ENCODE results near the gene NPC1. TPM values are rescaled to one million over a fixed set of nuclear protein-coding genes. Genes with fewer than 3 reads are reported as not detected.

The NPC1 gene
- total and polyA plus RNA-seq, 4 donors, result 9.5 to 46.7 (median 27.3) TPM

GRCh38 chr18:23531912-23532311 lies 54.4 kb downstream of the NPC1 start:
- H3K9ac ChIP-seq (ENCODE audit: low read depth in 1 of 2, low read length in 2 of 2), result no peak overlapping the region
- no peak overlapping the region for H3K4me3 ChIP-seq (ENCODE audit: low read depth in 1 of 3, low read length in 3 of 3)
- DNase-seq (ENCODE audit: low spot score), result no peak
- peaks cover 0 to 3% (median 0%) of the 10 kb centered on the region in 4 donors for H3K4me1 ChIP-seq (ENCODE audit: control insufficient read depth in 4 of 4, insufficient read depth in 4 of 4, low read length in 3 of 4)
- no peaks in the 10 kb centered on the region for H3K27me3 ChIP-seq (ENCODE audit: control insufficient read depth in 4 of 4, insufficient read depth in 4 of 4, low read length in 3 of 4)
- TF ChIP-seq, protein P1, sequence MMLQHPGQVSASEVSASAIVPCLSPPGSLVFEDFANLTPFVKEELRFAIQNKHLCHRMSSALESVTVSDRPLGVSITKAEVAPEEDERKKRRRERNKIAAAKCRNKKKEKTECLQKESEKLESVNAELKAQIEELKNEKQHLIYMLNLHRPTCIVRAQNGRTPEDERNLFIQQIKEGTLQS (IDR thresholded peaks at IDR 0.05), result no peak
- no peak overlapping the region for H3K27ac ChIP-seq (ENCODE audit: low read depth in 1 of 2, low read length in 2 of 2)
- 83% methylated on average over 13 of the region's 13 CpGs for WGBS
- H3K9me3 ChIP-seq (ENCODE audit: control insufficient read depth in 4 of 4, low read length in 3 of 4), result no peaks in the 10 kb centered on the region
- peaks cover 13 to 89% (median 77%) of the 10 kb centered on the region in 4 donors for H3K36me3 ChIP-seq (ENCODE audit: control insufficient read depth in 4 of 4, insufficient read depth in 3 of 4, low read depth in 1 of 4, low read length in 3 of 4)

GRCh38 chr18:23530195-23530594 lies 56.1 kb downstream of the NPC1 start:
- DNase-seq (ENCODE audit: low spot score), result no peak

More at GRCh38 chr18:23530195-23530594, 56.1 kb downstream of the NPC1 start:
- Histone ChIP-seq H3K9ac (ENCODE audit: low read depth in 1 of 2, low read length in 2 of 2) (no peak overlapping the region), H3K4me3 (ENCODE audit: low read depth in 1 of 3, low read length in 3 of 3) (no peak overlapping the region), H3K4me1 (ENCODE audit: control insufficient read depth in 4 of 4, insufficient read depth in 4 of 4, low read length in 3 of 4) (no peaks in the 10 kb centered on the region), H3K27ac (ENCODE audit: low read depth in 1 of 2, low read length in 2 of 2) (no peak overlapping the region), H3K9me3 (ENCODE audit: control insufficient read depth in 4 of 4, low read length in 3 of 4) (no peaks in the 10 kb centered on the region), H3K27me3 (ENCODE audit: control insufficient read depth in 4 of 4, insufficient read depth in 4 of 4, low read length in 3 of 4) (no peaks in the 10 kb centered on the region), H3K36me3 (ENCODE audit: control insufficient read depth in 4 of 4, insufficient read depth in 3 of 4, low read depth in 1 of 4, low read length in 3 of 4) (peaks cover 11 to 87% (median 79%) of the 10 kb centered on the region in 4 donors)
- TF ChIP-seq REST (IDR thresholded peaks at IDR 0.05) (no peak), HNF4A (conservative IDR thresholded peaks at IDR 0.05) (peak; percentile 30 to 57), MAX (IDR thresholded peaks at IDR 0.05) (no peak), RAD21 (IDR thresholded peaks at IDR 0.05) (peak in 1 of 2 donors; percentile 9), FOXA1 (IDR thresholded peaks at IDR 0.05) (no peak), TAF1 (conservative IDR thresholded peaks at IDR 0.05) (no peak), HNF4G (IDR thresholded peaks at IDR 0.05) (no peak), EGR1 (IDR thresholded peaks at IDR 0.05; ENCODE audit: low read depth in 2 of 2) (no peak), ZBTB33 (IDR thresholded peaks at IDR 0.05) (no peak), SP1 (IDR thresholded peaks at IDR 0.05) (peak; percentile 31), FOXA2 (IDR thresholded peaks at IDR 0.05) (no peak), JUND (IDR thresholded peaks at IDR 0.05) (no peak), GABPA (IDR thresholded peaks at IDR 0.05 in 1 of 2, conservative IDR thresholded peaks at IDR 0.05 in 1 of 2) (no peak), RXRA (IDR thresholded peaks at IDR 0.05) (peak in 1 of 2 donors; percentile 9), NR2F2 (IDR thresholded peaks at IDR 0.05) (no peak), YY1 (IDR thresholded peaks at IDR 0.05) (no peak)
- TF ChIP-seq, protein P1 (IDR thresholded peaks at IDR 0.05), result no peak
- 77% methylated on average over 7 of the region's 7 CpGs for WGBS

All from liver (tissue), 9 donors.